Mesenchymal stem cell (in vitro differentiated cells and primary cell): ENCODE measurements around the gene SYT12.

Source experiments
- DNase-seq: peaks from one replicate; pipeline ENCODE4 v3.0.0-alpha.2; 2013
- H2AFZ ChIP-seq: one replicate; pipeline ENCODE4 v1.6.1; 2013; ENCODE audit warnings: low read depth, mild to moderate bottlenecking, control low read depth, inconsistent platforms, low read length, moderate library complexity
- H2AK5ac ChIP-seq: 2 replicates; pipeline ENCODE4 v1.6.1; 2013; ENCODE audit warnings: low read length, moderate library complexity, mild to moderate bottlenecking, inconsistent platforms; ENCODE audit not compliant: severe bottlenecking
- H2BK120ac ChIP-seq: one replicate; pipeline ENCODE4 v1.6.1; 2013; ENCODE audit warnings: low read depth, mild to moderate bottlenecking, inconsistent platforms, low read length, moderate library complexity
- H2BK12ac ChIP-seq, 2 experiments: one replicate each; pipeline ENCODE4 v1.6.1; 2013; ENCODE audit warnings: inconsistent platforms in 2 of 2, low read length in 2 of 2, mild to moderate bottlenecking in 2 of 2, moderate library complexity in 2 of 2, control low read depth in 1 of 2
- H2BK15ac ChIP-seq: one replicate; pipeline ENCODE4 v1.6.1; 2013; ENCODE audit warnings: mild to moderate bottlenecking, low read depth, inconsistent platforms; ENCODE audit not compliant: poor library complexity, severe bottlenecking
- H2BK5ac ChIP-seq: 2 replicates; pipeline ENCODE4 v1.6.1; 2013; ENCODE audit warnings: low read depth, mild to moderate bottlenecking, low read length, control low read depth, inconsistent platforms; ENCODE audit not compliant: poor library complexity, severe bottlenecking
- H3K14ac ChIP-seq, 2 experiments: one replicate each; pipeline ENCODE4 v1.6.1; 2013; ENCODE audit warnings: inconsistent platforms in 2 of 2, low read length in 2 of 2, control low read depth in 1 of 2, mild to moderate bottlenecking in 1 of 2, moderate library complexity in 1 of 2
- H3K18ac ChIP-seq, 2 experiments: one replicate each; pipeline ENCODE4 v1.6.1; 2013; ENCODE audit warnings: inconsistent platforms in 2 of 2, low read length in 2 of 2, control low read depth in 1 of 2, low read depth in 1 of 2, mild to moderate bottlenecking in 1 of 2
- H3K23ac ChIP-seq, 2 experiments: one replicate each; pipeline ENCODE4 v1.6.1; 2013; ENCODE audit warnings: inconsistent platforms in 2 of 2, low read length in 2 of 2, mild to moderate bottlenecking in 2 of 2, moderate library complexity in 2 of 2, control low read depth in 1 of 2
- H3K27ac ChIP-seq: 2 replicates; pipeline ENCODE4 v1.5.1; 2013; ENCODE audit warnings: mild to moderate bottlenecking, moderate library complexity, low read length, control low read depth, inconsistent platforms; ENCODE audit not compliant: poor library complexity, severe bottlenecking
- H3K27me3 ChIP-seq, 2 experiments: 2 replicates each; pipeline versions ENCODE4 v1.6.1 to v1.7.0; 2013; ENCODE audit warnings: low read length in 2 of 2, mild to moderate bottlenecking in 2 of 2, moderate library complexity in 2 of 2, control low read depth in 1 of 2, inconsistent platforms in 1 of 2; ENCODE audit not compliant: control insufficient read depth in 1 of 2, insufficient read depth in 1 of 2
- H3K36me3 ChIP-seq, 2 experiments: 2 replicates each; pipeline versions ENCODE4 v1.6.1 to v1.7.0; 2013; ENCODE audit warnings: low read length in 2 of 2, control low read depth in 1 of 2, inconsistent platforms in 1 of 2, low read depth in 1 of 2, mild to moderate bottlenecking in 1 of 2; ENCODE audit not compliant: insufficient read depth in 2 of 2, control insufficient read depth in 1 of 2
- H3K4ac ChIP-seq, 2 experiments: one replicate each; pipeline ENCODE4 v1.6.1; 2013; ENCODE audit warnings: inconsistent platforms in 2 of 2, low read length in 2 of 2, mild to moderate bottlenecking in 2 of 2, moderate library complexity in 2 of 2, control low read depth in 1 of 2, low read depth in 1 of 2
- H3K4me1 ChIP-seq: 2 replicates; pipeline ENCODE4 v1.6.1; 2013; ENCODE audit warnings: low read depth, low read length, control low read depth; ENCODE audit not compliant: control insufficient read depth, insufficient read depth
- H3K4me2 ChIP-seq: 2 replicates; pipeline ENCODE4 v1.6.1; 2013; ENCODE audit warnings: low read length, mild to moderate bottlenecking, inconsistent platforms; ENCODE audit not compliant: poor library complexity, severe bottlenecking
- H3K4me3 ChIP-seq, 2 experiments: 2 replicates each; pipeline versions ENCODE4 v1.5.1 to v1.7.0; 2013; ENCODE audit warnings: low read length in 2 of 2, mild to moderate bottlenecking in 2 of 2, control low read depth in 1 of 2, low read depth in 1 of 2; ENCODE audit not compliant: insufficient read depth in 1 of 2
- H3K79me1 ChIP-seq: replicated peaks from 2 replicates; pipeline ENCODE4 v1.6.1; 2013; ENCODE audit warnings: mild to moderate bottlenecking, control low read depth, low read length, inconsistent platforms; ENCODE audit not compliant: poor library complexity, severe bottlenecking
- H3K9ac ChIP-seq: 2 replicates; pipeline ENCODE4 v1.7.0; 2013; ENCODE audit warnings: mild to moderate bottlenecking, low read length, moderate library complexity
- H3K9me3 ChIP-seq: 2 replicates; pipeline ENCODE4 v1.7.0; 2013; ENCODE audit warnings: mild to moderate bottlenecking, low read length; ENCODE audit not compliant: control insufficient read depth
- H4K8ac ChIP-seq: one replicate; pipeline ENCODE4 v1.6.1; 2013; ENCODE audit warnings: inconsistent platforms, mild to moderate bottlenecking, low read length, moderate library complexity
- H4K91ac ChIP-seq: one replicate; pipeline ENCODE4 v1.6.1; 2013; ENCODE audit warnings: mild to moderate bottlenecking, low read length, inconsistent platforms
- WGBS: methylation state at CpG from one replicate; pipeline ENCODE4 v1.1.7; 2013; ENCODE audit warnings: mixed read lengths; 5-methylcytosine and 5-hydroxymethylcytosine counted together

The SYT12 gene

GRCh38 chr11:67048515-67049130 lies 25.7 kb downstream of the SYT12 start:
- peaks cover 0 to 22% of the 10 kb centered on the region in 2 experiments for H3K27me3 ChIP-seq
- no peak for DNase-seq
- H3K9me3 ChIP-seq = no peaks in the 10 kb centered on the region
- no peaks in the 10 kb centered on the region for H3K36me3 ChIP-seq
- WGBS = 95% methylated on average over 22 of the region's 22 CpGs
- no peak overlapping the region for H3K4ac ChIP-seq
- no peak overlapping the region for H3K18ac ChIP-seq
- H2BK12ac ChIP-seq = no peak overlapping the region
- H2BK5ac ChIP-seq = no peak overlapping the region
- H3K27ac ChIP-seq = no peak overlapping the region
- peaks cover 21% of the 10 kb centered on the region for H3K4me1 ChIP-seq
- H3K4me2 ChIP-seq = no peak overlapping the region
- H2BK120ac ChIP-seq = no peak overlapping the region
- H3K14ac ChIP-seq = no peak overlapping the region
- no peak overlapping the region for H2AK5ac ChIP-seq
- no peak overlapping the region for H3K9ac ChIP-seq
- H4K91ac ChIP-seq = no peak overlapping the region
- H2AFZ ChIP-seq = no peak overlapping the region
- H2BK15ac ChIP-seq = no peak overlapping the region
- H3K79me1 ChIP-seq = no peaks in the 10 kb centered on the region
- no peak overlapping the region for H4K8ac ChIP-seq
- no peak overlapping the region for H3K4me3 ChIP-seq
- no peak overlapping the region for H3K23ac ChIP-seq

DNA sequence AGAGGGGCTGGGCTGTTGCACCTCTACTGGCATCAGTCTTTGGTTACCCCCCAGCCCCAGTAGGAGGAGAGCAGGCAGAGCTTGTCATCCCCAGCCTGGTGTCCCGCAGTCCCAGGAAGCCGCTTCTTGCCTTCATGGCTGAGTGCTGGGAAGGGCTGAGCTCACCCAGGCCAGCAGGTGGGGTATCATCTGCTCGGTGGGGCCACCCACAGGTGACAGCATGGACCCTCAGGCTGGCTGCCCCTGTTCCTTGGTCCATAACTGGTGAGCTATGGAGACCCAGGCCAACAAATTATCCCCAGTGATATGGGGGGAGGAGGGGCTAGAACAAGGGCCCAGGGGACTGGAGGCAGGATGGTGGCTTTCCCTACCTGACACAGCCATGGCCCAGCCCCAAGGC lies 27.2 kb downstream of the SYT12 start:
- Histone ChIP-seq H2BK12ac (no peak overlapping the region), H3K27ac (no peak overlapping the region), H3K4ac (no peak overlapping the region), H3K4me2 (no peak overlapping the region), H2AFZ (no peak overlapping the region), H3K18ac (no peak overlapping the region), H2AK5ac (no peak overlapping the region), H3K27me3 (peaks cover 0 to 22% of the 10 kb centered on the region in 2 experiments), H3K4me1 (peaks cover 21% of the 10 kb centered on the region), H3K9ac (no peak overlapping the region), H2BK5ac (no peak overlapping the region), H4K8ac (no peak overlapping the region), H4K91ac (no peak overlapping the region), H3K9me3 (no peaks in the 10 kb centered on the region), H3K79me1 (no peaks in the 10 kb centered on the region), H3K4me3 (no peak overlapping the region), H3K36me3 (no peaks in the 10 kb centered on the region), H3K14ac (no peak overlapping the region), H2BK15ac (no peak overlapping the region), H3K23ac (no peak overlapping the region), H2BK120ac (no peak overlapping the region)
- DNase-seq = no peak
- 92% methylated on average over 3 of the region's 3 CpGs for WGBS

- no peak overlapping the region for H2AK5ac ChIP-seq
- H2BK120ac ChIP-seq = no peak overlapping the region
- H3K4ac ChIP-seq = no peak overlapping the region
- no peak overlapping the region for H4K91ac ChIP-seq
- H3K9ac ChIP-seq = no peak overlapping the region
- no peak overlapping the region for H2AFZ ChIP-seq
- no peak overlapping the region for H3K4me3 ChIP-seq
- H2BK12ac ChIP-seq = no peak overlapping the region
- H3K79me1 ChIP-seq = peaks cover 2% of the 10 kb centered on the region
- H3K23ac ChIP-seq = no peak overlapping the region
- no peak overlapping the region for H3K18ac ChIP-seq
- no peak overlapping the region for H3K14ac ChIP-seq
- no peaks in the 10 kb centered on the region for H3K9me3 ChIP-seq
- H2BK5ac ChIP-seq = no peak overlapping the region
- H2BK15ac ChIP-seq = no peak overlapping the region
- no peak overlapping the region for H3K27ac ChIP-seq
- WGBS = 87% methylated on average over 9 of the region's 9 CpGs
- no peak overlapping the region for H3K4me2 ChIP-seq
- H4K8ac ChIP-seq = no peak overlapping the region
- peaks cover 0 to 18% of the 10 kb centered on the region in 2 experiments for H3K27me3 ChIP-seq
- no peaks in the 10 kb centered on the region for H3K36me3 ChIP-seq
- peaks cover 26% of the 10 kb centered on the region for H3K4me1 ChIP-seq
- no peak for DNase-seq
Measured at GRCh38 chr11:67051180-67051893, 28.4 kb downstream of the SYT12 start.

DNA sequence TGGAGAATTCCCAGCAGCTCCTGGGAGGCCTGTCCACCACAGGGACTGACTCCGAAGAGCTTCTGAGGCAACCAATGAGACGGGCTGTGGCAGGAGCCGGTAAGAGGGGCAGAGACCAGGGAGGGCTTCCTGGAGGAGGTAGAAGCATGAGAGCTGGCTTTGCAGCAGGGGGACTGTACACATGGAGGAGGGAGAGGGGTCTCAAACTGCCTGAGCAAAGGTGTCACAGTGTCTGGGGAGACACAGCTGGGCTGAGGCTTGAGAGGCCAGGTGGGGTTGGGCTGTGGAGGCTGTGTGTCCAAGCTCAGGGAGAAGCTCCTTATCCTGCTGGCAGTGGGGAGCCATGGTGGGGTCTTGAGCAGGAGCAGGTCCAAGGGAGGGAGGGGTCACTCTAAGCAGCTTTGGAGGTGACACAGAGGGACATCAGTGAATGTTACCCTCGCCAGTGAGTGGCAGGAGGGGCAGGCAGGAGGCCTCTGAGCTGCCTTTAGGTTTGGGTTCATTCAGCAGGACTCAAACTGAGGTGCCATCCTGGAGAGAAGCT lies 29.1 kb downstream of the SYT12 start:
- Histone ChIP-seq H3K4me1 (peaks cover 29% of the 10 kb centered on the region), H4K91ac (no peak overlapping the region), H2BK120ac (no peak overlapping the region), H2AK5ac (no peak overlapping the region), H3K4me3 (no peak overlapping the region), H3K9me3 (no peaks in the 10 kb centered on the region), H2BK12ac (no peak overlapping the region), H3K9ac (no peak overlapping the region), H2BK15ac (no peak overlapping the region), H2BK5ac (no peak overlapping the region), H3K4ac (no peak overlapping the region), H2AFZ (no peak overlapping the region), H4K8ac (no peak overlapping the region), H3K27ac (no peak overlapping the region), H3K27me3 (peaks cover 0 to 18% of the 10 kb centered on the region in 2 experiments), H3K14ac (no peak overlapping the region), H3K23ac (no peak overlapping the region), H3K4me2 (no peak overlapping the region), H3K36me3 (no peaks in the 10 kb centered on the region), H3K18ac (no peak overlapping the region), H3K79me1 (peaks cover 2% of the 10 kb centered on the region)
- 82% methylated on average over 4 of the region's 4 CpGs for WGBS
- DNase-seq = no peak
